HG03439 (cell line): ENCODE results near the gene PCED1B.
"Not testable (repeated sequence)": the region's sequence is repeated elsewhere in the genome, so short reads cannot be mapped to it uniquely, and the experiment has no call there.

Experiments
- ATAC-seq: cut with Tn5 transposase; IDR thresholded peaks from one replicate; pipeline ENCODE4 v1.9.1; 2021; ENCODE audit warnings: mild to moderate bottlenecking, moderate library complexity; ENCODE audit not compliant: unreplicated experiment

PCED1B gene

GRCh38 chr12:47202176-47202575 lies 122.8 kb downstream of the PCED1B start:
- no peak for ATAC-seq

- ATAC-seq: no peak
These were observed 126.4 kb downstream of the PCED1B start for GRCh38 chr12:47205532-47206449.

DNA sequence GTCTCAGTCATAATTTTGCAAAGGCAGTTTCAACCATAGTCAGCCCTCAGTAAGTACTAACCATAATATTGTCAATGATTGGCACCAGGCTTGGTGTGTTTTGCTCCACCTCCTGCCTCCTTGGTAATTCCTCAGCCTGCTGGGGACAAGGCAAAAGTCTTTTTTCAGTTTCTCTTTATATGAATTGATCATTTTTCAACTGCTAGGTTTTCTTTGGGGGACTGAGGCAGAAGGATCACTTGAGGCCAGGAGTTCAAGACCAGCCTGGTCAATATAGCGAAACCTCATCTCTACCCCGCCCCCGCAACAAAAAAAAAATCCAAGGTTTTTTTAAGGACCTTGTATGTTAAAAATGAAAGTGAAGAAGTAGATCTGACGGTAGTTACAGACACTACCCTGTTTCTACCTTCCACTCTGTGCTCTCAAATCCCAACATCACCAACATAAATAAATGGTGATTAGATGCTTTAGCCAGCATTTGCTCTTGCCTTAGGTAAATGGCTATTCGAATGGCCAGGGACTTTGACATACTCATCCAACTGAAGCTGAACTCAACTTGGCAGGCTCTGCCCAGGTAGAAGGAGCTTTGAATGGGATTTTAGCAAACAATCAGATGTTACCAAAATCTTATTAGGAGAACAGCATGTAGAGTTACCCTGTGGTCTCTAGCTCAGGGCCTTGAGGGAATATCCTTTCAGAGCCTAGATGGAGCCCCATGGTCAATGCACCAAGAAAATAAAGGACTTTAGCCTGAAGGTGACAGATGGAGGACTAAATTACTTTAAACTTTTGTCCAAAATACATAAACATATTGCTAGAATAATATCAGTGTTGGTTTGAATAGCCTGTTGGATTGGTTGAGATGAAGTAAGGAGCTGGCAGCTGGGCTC lies 127.3 kb downstream of the PCED1B start:
- ATAC-seq: no peak

DNA sequence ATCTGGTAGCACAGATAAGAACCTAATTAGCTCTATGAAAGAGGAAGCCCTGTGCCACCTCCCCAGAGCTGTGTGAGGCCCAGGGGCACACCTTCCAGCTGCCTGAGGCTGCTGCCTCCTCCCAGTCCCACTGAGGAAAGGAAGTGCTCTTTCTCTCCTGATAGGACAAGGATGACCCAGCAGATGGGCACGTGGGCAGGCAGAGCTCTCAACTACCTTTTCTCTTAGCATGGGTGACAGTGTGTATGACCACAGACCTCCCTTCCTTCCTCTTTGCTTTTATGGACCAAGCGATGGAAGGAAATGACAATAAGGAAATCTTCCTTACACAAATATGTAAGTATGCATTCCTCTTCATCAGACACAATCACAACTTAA lies 127.9 kb downstream of the PCED1B start:
- ATAC-seq: peak; percentile 47

DNA sequence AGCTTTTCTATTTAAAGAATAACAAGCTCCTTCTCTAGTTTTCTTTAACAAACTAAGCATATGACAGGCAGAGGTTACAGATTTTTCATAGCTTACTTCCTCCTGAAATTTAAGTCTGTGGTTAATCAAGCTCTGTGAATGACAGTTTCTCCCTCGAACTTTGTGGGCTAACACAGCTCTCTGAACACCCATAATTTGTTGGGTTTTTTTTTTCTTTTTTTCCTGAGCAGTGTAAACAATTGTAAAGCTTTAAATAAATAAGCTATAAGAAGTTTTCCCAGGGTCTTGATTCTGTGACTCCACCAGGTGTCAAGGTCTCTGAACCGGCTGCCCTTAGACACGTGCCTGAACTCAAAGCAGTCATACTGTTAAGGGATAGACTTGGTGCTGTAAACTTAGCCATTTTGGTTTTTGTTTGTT lies 128.4 kb downstream of the PCED1B start:
- peak; percentile 76 for ATAC-seq

- ATAC-seq: no peak
These were observed 129.6 kb downstream of the PCED1B start for GRCh38 chr12:47209014-47209413.

GRCh38 chr12:47210776-47211175 lies 131.4 kb downstream of the PCED1B start:
- ATAC-seq: no peak

- no peak for ATAC-seq
These were observed 133.2 kb downstream of the PCED1B start for GRCh38 chr12:47212701-47213039.

- ATAC-seq: no peak
These were observed 134.0 kb downstream of the PCED1B start for GRCh38 chr12:47213396-47213795.

- ATAC-seq: no peak
These were observed 134.7 kb downstream of the PCED1B start for GRCh38 chr12:47214001-47214619.

- no peak for ATAC-seq
These were observed 135.3 kb downstream of the PCED1B start for GRCh38 chr12:47214771-47215170.

DNA sequence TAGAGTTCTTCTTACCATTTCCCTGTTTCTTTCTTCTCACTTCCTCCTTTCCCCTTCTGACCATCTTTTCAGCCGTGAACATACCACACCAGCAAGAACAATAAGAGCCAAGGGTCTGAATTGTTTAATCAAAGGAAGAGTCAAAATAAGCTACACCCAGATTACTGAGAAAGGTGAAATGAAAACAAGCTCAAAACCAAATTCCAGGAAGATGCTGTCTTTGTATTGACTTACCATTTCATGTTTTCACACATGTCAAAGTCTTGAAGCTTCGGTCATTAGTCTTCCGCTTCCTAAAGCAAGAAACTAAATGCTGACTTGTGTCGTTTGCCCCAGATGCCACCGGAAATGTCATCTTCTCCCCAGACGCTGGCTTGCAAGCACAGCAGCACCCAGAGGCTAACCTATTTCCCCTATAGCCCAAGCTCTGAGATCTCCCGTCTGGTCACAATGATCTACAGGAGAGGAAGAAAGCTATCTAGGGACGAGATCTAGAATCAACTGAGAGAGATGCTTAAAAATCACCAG lies 136.8 kb downstream of the PCED1B start:
- ATAC-seq: peak; percentile 79

GRCh38 chr12:47217595-47217869 lies 138.1 kb downstream of the PCED1B start:
- not testable (repeated sequence) for ATAC-seq

DNA sequence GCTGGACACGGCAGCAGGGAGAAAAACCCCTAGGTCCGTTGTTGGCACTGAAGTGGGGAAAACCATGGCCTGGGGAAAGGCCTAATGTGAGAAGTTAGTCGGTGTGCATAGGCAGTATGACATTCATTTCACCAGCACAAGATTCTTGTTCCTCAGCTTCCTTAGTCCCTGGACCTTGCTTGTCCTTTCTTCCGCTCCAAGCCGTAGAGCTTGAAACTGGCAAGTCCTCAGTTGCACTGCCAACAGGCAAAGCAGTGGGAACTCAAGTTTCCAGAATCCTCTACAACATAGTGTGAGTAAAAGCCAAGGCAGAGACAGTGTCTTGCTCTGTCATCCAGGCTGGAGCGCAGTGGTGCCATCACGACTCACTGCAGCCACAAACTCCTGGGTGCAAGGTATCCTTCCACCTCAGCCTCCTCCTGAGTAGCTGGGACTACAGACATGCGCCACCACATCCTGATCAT lies 138.8 kb downstream of the PCED1B start:
- peak; percentile 34 for ATAC-seq

- ATAC-seq: no peak
These were observed 139.8 kb downstream of the PCED1B start for GRCh38 chr12:47219243-47219642.

- no peak for ATAC-seq
These were observed 142.0 kb downstream of the PCED1B start for GRCh38 chr12:47221256-47222023.

- no peak for ATAC-seq
These were observed 143.2 kb downstream of the PCED1B start for GRCh38 chr12:47222520-47223030.

GRCh38 chr12:47223031-47223847 lies 143.8 kb downstream of the PCED1B start:
- no peak for ATAC-seq

- ATAC-seq: no peak
These were observed 144.4 kb downstream of the PCED1B start for GRCh38 chr12:47223848-47224213.
